Measurements from ENCODE around the gene PRPF18.
A peak's percentile ranks its signal among the peaks of the same experiment; 100 is the strongest.

The PRPF18 gene

GRCh38 chr10:13597909-13598308, 11.1 kb downstream of the PRPF18 start:
- no peak for TF ChIP-seq CTCF (IDR thresholded peaks at IDR 0.05; ENCODE audit: low read length, missing control alignments)
- no peak for DNase-seq (ENCODE audit: low read depth)
- H3K4me3 ChIP-seq (replicated peaks; ENCODE audit: low read depth, low read length): no peak overlapping the region

GRCh38 chr10:13604357-13605040, 17.7 kb downstream of the PRPF18 start:
- DNase-seq (ENCODE audit: low read depth): no peak
- TF ChIP-seq CTCF (IDR thresholded peaks at IDR 0.05; ENCODE audit: low read length, missing control alignments): no peak
- H3K4me3 ChIP-seq (replicated peaks; ENCODE audit: low read depth, low read length): no peak overlapping the region

- no peak for TF ChIP-seq CTCF (IDR thresholded peaks at IDR 0.05; ENCODE audit: low read length, missing control alignments)
- H3K4me3 ChIP-seq (replicated peaks; ENCODE audit: low read depth, low read length): no peak overlapping the region
- DNase-seq (ENCODE audit: low read depth): no peak
These were observed 21.6 kb downstream of the PRPF18 start for GRCh38 chr10:13608246-13608853.

- H3K4me3 ChIP-seq (replicated peaks; ENCODE audit: low read depth, low read length): no peak overlapping the region
- no peak for TF ChIP-seq CTCF (IDR thresholded peaks at IDR 0.05; ENCODE audit: low read length, missing control alignments)
- no peak for DNase-seq (ENCODE audit: low read depth)
These were observed 26.0 kb downstream of the PRPF18 start for GRCh38 chr10:13612654-13613373.

GRCh38 chr10:13613519-13613918, 26.8 kb downstream of the PRPF18 start:
- peak; percentile 74 for DNase-seq (ENCODE audit: low read depth)
- no peak overlapping the region for H3K4me3 ChIP-seq (replicated peaks; ENCODE audit: low read depth, low read length)
- peak; percentile 50 for TF ChIP-seq CTCF (IDR thresholded peaks at IDR 0.05; ENCODE audit: low read length, missing control alignments)

- peak; percentile 44 for DNase-seq (ENCODE audit: low read depth)
- no peak for TF ChIP-seq CTCF (IDR thresholded peaks at IDR 0.05; ENCODE audit: low read length, missing control alignments)
- H3K4me3 ChIP-seq (replicated peaks; ENCODE audit: low read depth, low read length): no peak overlapping the region
These were observed 28.0 kb downstream of the PRPF18 start for GRCh38 chr10:13614530-13615332.
